ENCODE measurements around the gene CNTN3.

The CNTN3 gene

DNA sequence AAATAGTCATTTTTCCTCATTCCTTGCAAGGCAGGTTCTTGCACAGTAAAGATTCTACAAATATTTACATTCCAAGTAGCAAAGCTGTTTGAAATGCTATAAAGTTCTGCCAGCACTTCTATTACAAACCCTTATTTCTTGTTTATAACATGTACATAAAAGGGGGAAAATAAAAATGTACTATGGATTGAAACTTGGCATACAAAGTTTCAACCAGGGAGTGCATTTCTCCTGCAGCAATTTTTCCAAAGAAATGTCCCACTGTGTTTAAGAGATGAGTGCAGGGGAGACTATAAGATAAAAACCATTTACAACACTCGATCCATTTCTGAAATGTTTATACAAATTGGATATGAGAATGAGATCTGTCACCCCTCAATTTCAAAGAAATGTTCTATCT is 3.3 kb downstream of the CNTN3 start:
- DNase-seq (ENCODE audit: low read depth), result no peak

DNA sequence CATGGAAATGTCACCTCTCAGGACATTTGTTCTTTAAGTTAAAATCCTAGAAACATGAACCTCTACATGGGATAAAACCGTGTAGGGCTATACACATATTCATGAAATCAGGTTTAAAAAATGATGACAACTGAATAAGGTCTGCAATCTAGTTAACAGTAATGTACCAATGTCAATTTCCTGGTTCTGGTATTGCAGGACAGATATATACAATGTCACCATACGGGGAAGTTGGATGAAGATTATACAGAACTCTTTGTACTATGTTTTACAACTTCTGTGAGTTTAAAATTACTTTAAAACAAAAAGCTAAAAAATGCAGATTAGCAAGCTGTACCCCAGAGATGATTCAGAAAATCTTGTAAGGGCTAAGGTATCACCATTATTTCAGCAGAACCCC is 6.7 kb downstream of the CNTN3 start:
- no peak for DNase-seq (ENCODE audit: low read depth)

- no peak for DNase-seq (ENCODE audit: low read depth)
Observed at GRCh38 chr3:74606996-74607395, 7.5 kb downstream of the CNTN3 start.

DNA sequence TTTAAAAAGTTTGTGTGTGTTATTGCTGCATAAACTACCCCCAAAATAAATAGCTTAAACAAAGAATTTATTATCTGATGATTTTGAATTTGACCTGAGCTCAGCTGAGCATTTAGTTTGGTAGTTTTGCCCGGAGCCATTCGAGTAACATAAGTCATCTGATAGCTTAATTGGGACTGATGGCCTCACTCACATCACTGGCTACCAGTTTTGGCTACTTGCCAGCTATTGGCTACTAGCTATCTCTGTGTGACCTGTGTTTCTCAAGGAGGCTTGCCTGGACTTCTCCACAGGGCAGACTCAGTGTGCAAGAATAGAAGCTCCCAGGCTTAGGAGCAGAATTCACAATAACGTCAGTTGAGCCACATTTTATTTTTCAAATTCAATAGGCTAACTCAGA is 9.0 kb downstream of the CNTN3 start:
- DNase-seq (ENCODE audit: low read depth), result no peak

GRCh38 chr3:74603292-74603691 is 11.2 kb downstream of the CNTN3 start:
- DNase-seq (ENCODE audit: low read depth), result no peak

DNA sequence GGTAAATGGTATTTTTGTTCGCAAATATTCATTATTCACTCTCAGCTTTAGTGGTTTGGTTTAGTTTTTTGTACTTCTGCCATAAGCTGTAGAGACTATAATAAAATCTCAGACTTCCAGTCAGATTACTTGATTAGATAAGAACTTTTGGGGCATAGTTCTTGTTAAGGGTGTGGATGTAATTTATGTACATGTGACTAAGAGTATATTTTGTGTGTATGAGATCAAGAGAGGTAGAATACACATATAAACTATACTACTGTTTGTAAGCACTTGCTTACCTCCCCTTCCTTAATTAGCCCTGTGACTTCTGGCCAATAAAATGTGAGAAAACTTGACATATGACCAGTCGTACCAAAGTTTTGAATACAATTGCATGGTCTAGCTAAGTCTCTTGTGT is 12.0 kb downstream of the CNTN3 start:
- no peak for DNase-seq (ENCODE audit: low read depth)

DNA sequence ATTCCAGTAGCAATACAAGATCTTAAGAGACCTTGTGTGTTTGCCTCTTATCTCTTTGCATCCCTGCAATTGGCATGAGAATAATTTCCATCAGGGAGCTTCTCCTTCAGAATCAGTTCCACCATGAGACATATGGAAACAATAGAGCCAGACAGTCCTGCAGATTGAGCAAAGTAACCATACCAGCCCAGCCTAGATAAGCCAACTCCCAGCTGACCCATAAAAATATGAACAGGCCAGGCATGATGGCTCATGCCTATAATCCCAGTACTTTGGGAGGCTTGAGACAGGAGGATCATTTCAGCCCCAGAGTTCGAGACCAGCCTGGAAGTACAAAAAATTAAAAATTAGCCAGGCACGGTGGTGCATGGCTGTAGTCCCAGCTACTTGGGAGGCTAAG is 12.7 kb downstream of the CNTN3 start:
- no peak for DNase-seq (ENCODE audit: low read depth)

- no peak for DNase-seq (ENCODE audit: low read depth)
Observed at GRCh38 chr3:74599564-74599963, 14.9 kb downstream of the CNTN3 start.

DNA sequence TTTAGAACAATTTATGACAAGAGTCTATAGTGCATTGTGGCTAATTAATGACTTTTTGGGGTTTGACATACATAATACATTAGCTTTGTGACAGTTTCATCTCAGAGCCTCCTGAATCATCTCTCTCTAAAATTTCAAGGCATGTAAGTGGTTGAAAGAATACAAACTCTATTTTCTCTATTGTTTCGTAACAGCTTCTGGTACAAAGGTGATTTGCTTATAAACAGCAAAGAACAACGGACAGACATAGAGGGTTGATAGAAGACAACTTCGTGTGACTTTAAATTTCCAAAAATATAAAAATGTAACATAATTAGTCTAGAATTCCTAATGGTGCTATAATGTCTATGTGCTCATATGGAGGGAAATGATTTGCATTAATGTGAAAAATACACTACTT is 21.3 kb downstream of the CNTN3 start:
- DNase-seq (ENCODE audit: low read depth), result no peak

- DNase-seq (ENCODE audit: low read depth), result no peak
Observed at GRCh38 chr3:74592359-74592758, 22.1 kb downstream of the CNTN3 start.

- no peak for DNase-seq (ENCODE audit: low read depth)
Observed at GRCh38 chr3:74591946-74592345, 22.5 kb downstream of the CNTN3 start.

DNA sequence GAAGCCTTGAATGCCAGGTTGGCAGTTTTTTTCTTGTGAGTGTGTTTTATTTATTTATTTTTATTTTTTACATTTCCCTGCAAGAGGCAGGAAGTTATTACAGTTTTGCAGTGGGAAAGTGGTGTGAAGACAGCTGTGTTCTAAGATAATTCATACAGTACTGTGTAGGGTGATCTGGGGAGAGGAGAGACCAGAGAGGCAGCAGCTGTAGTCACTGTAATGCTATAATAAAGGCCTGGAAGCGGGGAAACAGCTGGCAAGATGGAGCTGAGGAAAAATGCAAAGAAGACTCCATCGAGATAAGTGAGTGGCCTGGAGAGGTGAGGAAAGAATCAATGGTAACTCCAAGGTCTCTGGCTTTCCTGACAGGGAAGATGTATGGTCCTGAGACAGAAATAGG is 23.1 kb downstream of the CNTN3 start:
- no peak for DNase-seq (ENCODE audit: low read depth)

- DNase-seq (ENCODE audit: low read depth), result no peak
Observed at GRCh38 chr3:74590620-74591262, 23.7 kb downstream of the CNTN3 start.

DNA sequence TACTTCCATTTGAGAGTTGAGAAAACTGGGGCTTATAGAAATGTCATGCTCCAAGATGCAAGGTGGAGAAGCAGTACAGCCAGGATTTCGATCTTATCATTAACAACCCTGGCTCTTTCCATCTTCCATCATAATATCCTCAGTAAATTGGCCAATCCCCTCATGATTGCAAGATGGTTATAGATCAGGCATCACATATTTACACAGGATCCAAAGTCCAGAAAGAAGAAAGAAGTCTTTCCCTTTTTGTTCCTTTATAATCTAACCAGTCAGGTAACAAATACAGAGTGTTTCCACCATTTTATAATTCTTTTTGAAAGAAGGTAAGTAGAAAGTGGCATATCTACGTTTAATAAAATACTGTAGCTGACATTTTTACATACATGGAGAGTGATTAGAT is 29.7 kb downstream of the CNTN3 start:
- DNase-seq (ENCODE audit: low read depth), result no peak

- no peak for DNase-seq (ENCODE audit: low read depth)
Observed at GRCh38 chr3:74582982-74583381, 31.5 kb downstream of the CNTN3 start.

GRCh38 chr3:74575857-74576256 is 38.6 kb downstream of the CNTN3 start:
- DNase-seq (ENCODE audit: low read depth), result no peak

DNA sequence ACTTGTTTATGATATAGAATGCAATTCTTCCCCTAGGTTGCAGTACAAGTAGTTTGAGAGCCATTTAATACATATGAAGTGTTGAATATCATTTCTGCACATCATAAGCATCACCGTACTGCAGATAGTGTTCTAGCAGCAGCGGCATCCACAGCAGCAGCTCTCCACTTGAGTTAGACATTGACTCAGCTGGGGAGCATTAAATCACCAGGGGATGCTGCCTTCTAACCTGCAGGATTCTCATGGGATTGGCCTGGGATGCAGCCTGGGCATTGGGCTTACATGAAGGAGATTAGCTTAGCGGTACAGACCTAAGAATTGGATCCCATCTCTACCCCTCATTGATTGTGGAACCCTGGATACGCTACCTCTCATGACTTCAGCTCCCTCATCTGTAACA is 43.3 kb downstream of the CNTN3 start:
- no peak for DNase-seq (ENCODE audit: low read depth)
